Measurements from ENCODE around the gene EFHB.
A peak's percentile ranks its signal among the peaks of the same experiment; 100 is the strongest.
"Not testable (repeated sequence)": the region's sequence is repeated elsewhere in the genome, so short reads cannot be mapped to it uniquely, and the experiment has no call there.

Gene EFHB, protein sequence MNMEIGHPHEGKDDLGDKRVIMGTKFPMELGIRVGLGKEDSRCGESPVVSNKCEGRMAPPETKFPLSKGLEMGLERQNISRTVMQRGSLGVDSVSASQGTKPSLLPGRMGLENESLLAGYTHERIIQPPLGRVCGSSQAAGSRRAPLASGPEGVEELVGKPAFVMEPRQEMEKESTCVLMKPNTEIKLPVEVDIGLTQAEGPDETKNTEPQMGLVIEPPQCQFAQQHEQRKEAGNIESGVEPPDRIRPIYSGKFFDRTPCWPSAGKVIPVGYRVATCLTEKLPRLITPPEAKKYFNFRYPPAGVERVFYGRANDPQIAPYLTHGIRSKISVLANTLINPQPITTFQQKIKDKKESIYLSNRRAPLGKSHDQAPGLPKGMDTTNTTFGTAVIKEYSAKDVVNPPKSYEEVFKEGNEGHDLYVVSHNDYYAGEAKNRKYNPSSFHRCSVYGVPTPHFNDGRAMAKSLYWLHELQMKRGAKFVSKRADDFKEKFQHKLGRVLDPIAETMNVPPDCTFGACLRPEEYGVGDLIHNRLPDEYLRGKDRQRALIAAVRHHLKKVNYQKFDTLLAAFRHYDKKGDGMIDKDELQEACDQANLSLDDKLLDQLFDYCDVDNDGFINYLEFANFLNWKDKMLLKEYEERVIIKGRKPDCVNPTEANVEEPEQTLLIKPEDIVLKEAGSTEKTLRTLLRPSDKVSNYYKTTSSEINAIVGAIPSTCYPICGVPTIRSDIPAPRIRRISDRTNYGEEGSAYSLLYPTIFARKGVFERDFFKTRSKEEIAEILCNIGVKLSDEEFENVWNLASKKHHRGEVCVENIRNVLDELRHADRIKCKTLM

GRCh38 chr3:19934098-19934566 lies at the start of gene EFHB:
Gene EFHB (minus strand): TSS chr3:19934217. CDS start chr3:19934018, 199 bp downstream.
- DNase-seq = peak; percentile 37

DNA sequence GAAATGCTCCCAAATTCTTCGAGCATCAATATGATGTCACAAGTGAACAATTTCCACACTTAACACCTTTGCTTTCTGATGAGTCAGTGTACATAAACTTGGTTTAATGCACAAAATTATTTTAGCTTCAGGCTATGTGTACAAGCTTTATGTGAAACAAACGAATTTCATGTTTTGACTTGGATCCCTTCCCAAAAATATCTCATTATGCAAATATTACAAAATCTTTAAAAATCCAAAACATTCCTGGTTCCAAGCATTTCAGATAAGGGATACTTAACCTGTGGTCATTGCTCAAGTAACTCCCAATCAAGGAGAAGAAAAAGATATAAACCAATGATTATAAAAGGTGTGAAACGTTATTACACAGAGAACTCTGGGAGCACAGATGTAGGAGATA lies 38.0 kb upstream of the EFHB start:
- DNase-seq = peak; percentile 6

- DNase-seq = no peak
Observed at GRCh38 chr3:19970327-19970726, 36.3 kb upstream of the EFHB start.

DNA sequence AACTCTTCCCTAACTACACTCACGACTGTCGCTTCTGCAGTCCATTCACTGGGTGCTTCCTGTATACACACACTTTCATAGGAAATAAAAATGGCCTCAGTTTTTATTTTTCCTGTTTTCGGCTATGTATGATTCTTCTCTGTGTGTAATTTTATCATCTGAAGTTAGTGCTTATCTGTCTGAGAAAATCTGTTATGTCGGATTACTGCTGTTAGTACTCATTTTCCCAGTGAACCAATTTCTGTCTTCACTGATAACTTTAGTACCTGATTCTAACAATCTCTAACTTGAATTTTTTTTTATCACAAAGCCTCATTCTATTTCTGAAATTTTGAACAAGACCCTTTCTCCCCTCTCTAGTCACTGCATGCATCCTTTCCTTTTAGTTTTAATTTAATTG lies 33.8 kb upstream of the EFHB start:
- no peak for DNase-seq

DNA sequence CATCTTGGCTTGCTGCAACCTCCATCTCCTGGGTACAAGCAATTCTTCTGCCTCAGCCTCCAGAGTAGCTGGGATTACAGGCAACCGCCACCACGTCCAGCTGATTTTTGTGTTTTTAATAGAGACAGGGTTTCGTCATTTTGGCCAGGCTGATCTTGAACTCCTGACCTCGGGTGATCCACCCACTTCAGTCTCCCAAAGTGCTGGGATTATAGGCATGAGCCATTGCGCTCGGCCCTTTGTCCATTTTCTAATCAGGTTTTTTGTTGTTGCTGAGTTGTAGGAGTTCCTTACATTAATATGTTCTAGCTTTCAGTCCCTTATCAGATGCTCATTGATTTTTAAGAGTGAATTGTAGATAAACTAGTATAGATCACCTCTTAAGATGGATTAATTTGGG lies 33.2 kb upstream of the EFHB start:
- no peak for DNase-seq

- DNase-seq = no peak
Observed at GRCh38 chr3:19961960-19962359, 27.9 kb upstream of the EFHB start.

DNA sequence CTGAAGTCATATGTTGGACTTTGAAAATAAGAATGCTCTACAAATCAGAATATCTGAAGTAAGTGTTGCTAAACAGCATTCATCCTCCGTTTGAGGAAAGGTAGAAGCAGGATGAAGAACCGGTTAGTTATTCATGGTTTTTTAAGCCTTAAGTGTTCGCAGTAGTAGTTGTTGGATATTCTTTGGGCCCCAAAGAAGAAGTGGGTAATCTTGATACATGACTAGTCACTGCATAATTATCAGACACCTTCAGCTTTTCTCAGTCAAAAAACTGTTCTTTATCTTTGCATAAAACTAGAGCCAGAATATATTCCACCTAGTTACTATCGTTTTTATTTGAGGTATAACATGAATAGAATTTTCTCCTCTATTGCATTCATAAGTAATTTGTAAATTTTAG lies 26.7 kb upstream of the EFHB start:
- DNase-seq = no peak

GRCh38 chr3:19959505-19959904 lies 25.5 kb upstream of the EFHB start:
- no peak for DNase-seq

DNA sequence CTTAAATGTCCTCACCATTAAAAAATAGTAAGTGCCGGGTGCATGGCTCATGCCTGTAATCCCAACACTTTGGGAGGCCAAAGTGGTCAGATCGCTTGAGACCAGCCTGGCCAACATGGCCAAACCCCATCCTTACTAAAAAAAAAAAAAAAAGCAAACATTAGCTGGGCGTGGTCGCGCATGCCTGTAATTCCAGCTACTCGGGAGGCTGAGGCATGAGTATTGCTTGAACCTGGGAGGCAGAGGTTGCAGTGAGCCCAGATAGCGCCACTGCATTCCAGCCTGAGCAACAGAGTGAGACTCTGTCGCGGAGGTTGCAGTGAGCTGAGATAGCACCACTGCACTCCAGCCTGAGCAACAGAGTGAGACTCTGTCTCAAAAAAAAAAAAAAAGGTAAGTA lies 23.3 kb upstream of the EFHB start:
- DNase-seq = not testable (repeated sequence)

DNA sequence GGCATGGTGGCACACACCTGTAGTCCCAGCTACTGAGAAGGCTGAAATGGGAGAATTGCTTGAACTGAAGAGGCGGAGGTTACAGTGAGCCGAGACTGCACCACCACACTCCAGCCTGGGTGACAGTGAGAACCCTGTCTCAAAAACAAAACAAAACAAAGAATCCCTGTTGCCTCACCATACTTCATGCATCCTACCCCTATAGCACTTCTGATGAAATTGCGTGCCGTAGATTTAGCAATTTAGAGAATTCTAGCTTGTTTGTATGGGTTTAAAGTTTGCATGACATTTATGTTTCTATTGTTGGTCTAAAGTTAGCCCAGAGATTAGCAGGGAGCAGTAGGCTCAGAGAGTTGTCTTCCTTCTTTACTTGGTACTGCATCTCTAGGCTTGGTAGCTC lies 20.7 kb upstream of the EFHB start:
- no peak for DNase-seq

GRCh38 chr3:19950316-19950715 lies 16.3 kb upstream of the EFHB start:
- DNase-seq = no peak

DNA sequence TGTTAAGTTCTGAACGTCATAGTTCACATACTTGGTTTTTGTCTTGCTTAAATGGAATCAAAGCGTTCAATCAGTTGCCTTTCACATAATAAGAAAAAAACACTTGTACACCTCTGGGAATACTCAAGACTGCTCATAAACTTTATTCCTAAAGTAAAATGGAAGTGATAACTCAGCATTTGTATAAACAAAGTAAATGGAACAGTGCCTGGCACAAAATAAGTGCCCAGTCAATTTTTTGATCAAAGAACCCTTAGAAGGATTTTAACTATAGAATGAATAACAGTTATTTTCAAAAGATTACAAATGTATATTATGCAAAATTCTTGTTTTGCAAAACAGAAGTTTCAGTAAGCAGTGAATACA lies 14.2 kb upstream of the EFHB start:
- DNase-seq = no peak

- DNase-seq = no peak
Observed at GRCh38 chr3:19947549-19948225, 13.7 kb upstream of the EFHB start.

DNA sequence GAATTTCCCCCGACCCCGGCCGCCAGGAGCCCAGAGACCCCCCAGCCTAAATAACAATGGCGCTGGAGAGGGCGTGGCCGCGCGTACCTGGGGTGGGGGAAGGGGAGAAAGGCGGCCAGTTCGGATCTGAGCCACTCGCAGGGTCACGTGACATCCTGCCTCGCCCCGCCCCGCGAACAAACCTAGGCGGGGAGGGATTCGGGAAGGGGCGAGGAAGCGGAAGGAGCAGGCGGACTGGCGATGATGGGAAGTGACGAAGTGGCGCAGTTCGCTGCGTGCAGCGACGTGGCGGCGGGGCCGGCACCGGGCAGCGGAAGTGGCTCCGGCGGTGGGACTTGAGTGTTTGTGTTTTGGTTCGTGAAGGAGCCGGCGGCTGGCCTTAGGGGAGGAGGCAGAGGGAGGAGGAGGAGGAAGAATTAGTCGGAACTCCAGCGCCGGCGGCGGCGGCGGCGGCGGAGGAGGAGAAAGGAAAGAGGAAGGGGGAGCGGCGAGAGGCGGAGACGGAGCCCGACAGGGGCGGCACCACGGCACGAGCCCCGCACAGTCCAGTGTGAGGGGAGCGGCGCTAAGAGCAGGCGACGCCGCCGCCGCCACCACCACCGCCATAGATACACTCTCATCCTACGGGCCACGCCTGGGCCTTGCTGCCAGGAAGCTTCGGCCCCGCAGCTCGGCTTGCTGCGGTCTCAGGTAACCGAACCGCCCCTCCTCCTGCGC lies 13.0 kb upstream of the EFHB start, which contains the start of gene RAB5A:
TSS of gene RAB5A (plus strand) at position 266 of the 717 bp plus-strand sequence. CDS start 3,802 bp downstream, outside the sequence.
- peak; percentile 99 for DNase-seq

GRCh38 chr3:19945969-19946831 lies 12.2 kb upstream of the EFHB start:
- DNase-seq = no peak

GRCh38 chr3:19945534-19945933 lies 11.5 kb upstream of the EFHB start:
- no peak for DNase-seq

GRCh38 chr3:19940643-19941042 lies 6.6 kb upstream of the EFHB start:
- DNase-seq = no peak

- no peak for DNase-seq
Observed at GRCh38 chr3:19938295-19938627, 4.2 kb upstream of the EFHB start.

- DNase-seq = no peak
Observed at GRCh38 chr3:19937459-19938294, 3.7 kb upstream of the EFHB start.

- DNase-seq = no peak
Observed at GRCh38 chr3:19932422-19932821, 1.6 kb downstream of the EFHB start.

GRCh38 chr3:19931767-19932188 lies 2.2 kb downstream of the EFHB start:
- DNase-seq = no peak
